ENCODE results near the gene CPEB3.

Gene CPEB3

DNA sequence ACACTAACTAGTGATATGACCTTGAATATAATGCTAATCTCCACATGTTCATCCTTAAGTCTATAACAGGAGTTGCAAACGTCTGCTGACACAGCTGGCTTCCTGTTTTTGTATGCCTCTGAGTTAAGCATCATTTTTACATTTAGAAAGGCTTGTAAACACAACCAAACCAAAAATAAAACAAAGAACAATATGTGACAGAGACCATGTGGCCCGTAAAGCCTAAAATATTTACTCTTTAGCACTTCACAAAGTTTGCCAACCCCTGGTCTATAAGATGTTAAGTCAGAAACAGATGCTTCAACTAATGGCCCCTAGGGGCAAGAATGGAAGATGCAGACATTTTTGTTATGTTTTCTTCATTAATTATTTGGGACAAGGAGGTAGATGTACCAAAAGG lies 109.3 kb downstream of the CPEB3 start:
- no peaks in the 10 kb centered on the region for H3K27me3 ChIP-seq (ENCODE audit: insufficient read depth, low read length)
- no peaks in the 10 kb centered on the region for H3K36me3 ChIP-seq (ENCODE audit: insufficient read depth, low read length)
- H2AFZ ChIP-seq (ENCODE audit: low read depth, low read length): no peak overlapping the region
- H3K4me1 ChIP-seq (ENCODE audit: insufficient read depth, low read length): peaks cover 8% of the 10 kb centered on the region
- no peaks in the 10 kb centered on the region for H3K9me3 ChIP-seq (ENCODE audit: low read length)
- no peak overlapping the region for H3K4me3 ChIP-seq (ENCODE audit: low read length)

GRCh38 chr10:92180399-92180798 lies 110.5 kb downstream of the CPEB3 start:
- Histone ChIP-seq H3K4me3 (ENCODE audit: low read length) (no peak overlapping the region), H3K4me1 (ENCODE audit: insufficient read depth, low read length) (peaks cover 8% of the 10 kb centered on the region), H3K27me3 (ENCODE audit: insufficient read depth, low read length) (no peaks in the 10 kb centered on the region), H3K9me3 (ENCODE audit: low read length) (peaks cover 3% of the 10 kb centered on the region), H3K36me3 (ENCODE audit: insufficient read depth, low read length) (no peaks in the 10 kb centered on the region), H2AFZ (ENCODE audit: low read depth, low read length) (no peak overlapping the region)

- Histone ChIP-seq H3K27me3 (ENCODE audit: insufficient read depth, low read length) (no peaks in the 10 kb centered on the region), H3K36me3 (ENCODE audit: insufficient read depth, low read length) (no peaks in the 10 kb centered on the region), H3K4me1 (ENCODE audit: insufficient read depth, low read length) (peaks cover 2% of the 10 kb centered on the region), H3K9me3 (ENCODE audit: low read length) (peaks cover 3% of the 10 kb centered on the region), H2AFZ (ENCODE audit: low read depth, low read length) (no peak overlapping the region), H3K4me3 (ENCODE audit: low read length) (no peak overlapping the region)
Observed at GRCh38 chr10:92177546-92177945, 113.3 kb downstream of the CPEB3 start.

- no peaks in the 10 kb centered on the region for H3K27me3 ChIP-seq (ENCODE audit: insufficient read depth, low read length)
- no peak overlapping the region for H2AFZ ChIP-seq (ENCODE audit: low read depth, low read length)
- H3K4me1 ChIP-seq (ENCODE audit: insufficient read depth, low read length): peaks cover 2% of the 10 kb centered on the region
- H3K36me3 ChIP-seq (ENCODE audit: insufficient read depth, low read length): no peaks in the 10 kb centered on the region
- peaks cover 3% of the 10 kb centered on the region for H3K9me3 ChIP-seq (ENCODE audit: low read length)
- no peak overlapping the region for H3K4me3 ChIP-seq (ENCODE audit: low read length)
Observed at GRCh38 chr10:92175164-92175563, 115.7 kb downstream of the CPEB3 start.

GRCh38 chr10:92173996-92174395 lies 116.9 kb downstream of the CPEB3 start:
- no peaks in the 10 kb centered on the region for H3K27me3 ChIP-seq (ENCODE audit: insufficient read depth, low read length)
- peaks cover 2% of the 10 kb centered on the region for H3K4me1 ChIP-seq (ENCODE audit: insufficient read depth, low read length)
- peaks cover 3% of the 10 kb centered on the region for H3K9me3 ChIP-seq (ENCODE audit: low read length)
- no peak overlapping the region for H2AFZ ChIP-seq (ENCODE audit: low read depth, low read length)
- H3K4me3 ChIP-seq (ENCODE audit: low read length): no peak overlapping the region
- H3K36me3 ChIP-seq (ENCODE audit: insufficient read depth, low read length): no peaks in the 10 kb centered on the region

- no peak overlapping the region for H3K4me3 ChIP-seq (ENCODE audit: low read length)
- H2AFZ ChIP-seq (ENCODE audit: low read depth, low read length): no peak overlapping the region
- H3K4me1 ChIP-seq (ENCODE audit: insufficient read depth, low read length): no peaks in the 10 kb centered on the region
- no peaks in the 10 kb centered on the region for H3K36me3 ChIP-seq (ENCODE audit: insufficient read depth, low read length)
- H3K27me3 ChIP-seq (ENCODE audit: insufficient read depth, low read length): no peaks in the 10 kb centered on the region
- peaks cover 5% of the 10 kb centered on the region for H3K9me3 ChIP-seq (ENCODE audit: low read length)
Observed at GRCh38 chr10:92164036-92164696, 126.7 kb downstream of the CPEB3 start.

DNA sequence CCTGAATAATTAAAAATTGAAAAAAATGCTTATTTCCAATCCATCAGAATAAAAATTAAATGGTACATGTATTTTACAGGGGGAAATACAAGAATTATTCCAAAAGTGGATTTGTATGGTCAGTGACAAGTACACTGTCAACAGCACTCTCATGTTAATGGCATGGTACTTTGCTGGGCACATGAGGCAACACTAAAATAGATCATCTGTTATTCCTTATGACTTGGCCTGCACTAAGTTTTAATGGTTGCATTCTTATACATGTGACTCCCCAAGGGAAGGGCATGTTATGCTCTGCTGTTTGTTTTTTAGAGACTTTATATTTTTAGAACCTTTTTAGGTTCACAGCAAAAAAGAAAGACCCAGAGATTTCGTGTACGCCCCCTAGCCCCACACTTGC lies 128.3 kb downstream of the CPEB3 start:
- peaks cover 7% of the 10 kb centered on the region for H3K4me1 ChIP-seq (ENCODE audit: insufficient read depth, low read length)
- H3K9me3 ChIP-seq (ENCODE audit: low read length): peaks cover 5% of the 10 kb centered on the region
- H2AFZ ChIP-seq (ENCODE audit: low read depth, low read length): no peak overlapping the region
- no peaks in the 10 kb centered on the region for H3K27me3 ChIP-seq (ENCODE audit: insufficient read depth, low read length)
- no peaks in the 10 kb centered on the region for H3K36me3 ChIP-seq (ENCODE audit: insufficient read depth, low read length)
- no peak overlapping the region for H3K4me3 ChIP-seq (ENCODE audit: low read length)

DNA sequence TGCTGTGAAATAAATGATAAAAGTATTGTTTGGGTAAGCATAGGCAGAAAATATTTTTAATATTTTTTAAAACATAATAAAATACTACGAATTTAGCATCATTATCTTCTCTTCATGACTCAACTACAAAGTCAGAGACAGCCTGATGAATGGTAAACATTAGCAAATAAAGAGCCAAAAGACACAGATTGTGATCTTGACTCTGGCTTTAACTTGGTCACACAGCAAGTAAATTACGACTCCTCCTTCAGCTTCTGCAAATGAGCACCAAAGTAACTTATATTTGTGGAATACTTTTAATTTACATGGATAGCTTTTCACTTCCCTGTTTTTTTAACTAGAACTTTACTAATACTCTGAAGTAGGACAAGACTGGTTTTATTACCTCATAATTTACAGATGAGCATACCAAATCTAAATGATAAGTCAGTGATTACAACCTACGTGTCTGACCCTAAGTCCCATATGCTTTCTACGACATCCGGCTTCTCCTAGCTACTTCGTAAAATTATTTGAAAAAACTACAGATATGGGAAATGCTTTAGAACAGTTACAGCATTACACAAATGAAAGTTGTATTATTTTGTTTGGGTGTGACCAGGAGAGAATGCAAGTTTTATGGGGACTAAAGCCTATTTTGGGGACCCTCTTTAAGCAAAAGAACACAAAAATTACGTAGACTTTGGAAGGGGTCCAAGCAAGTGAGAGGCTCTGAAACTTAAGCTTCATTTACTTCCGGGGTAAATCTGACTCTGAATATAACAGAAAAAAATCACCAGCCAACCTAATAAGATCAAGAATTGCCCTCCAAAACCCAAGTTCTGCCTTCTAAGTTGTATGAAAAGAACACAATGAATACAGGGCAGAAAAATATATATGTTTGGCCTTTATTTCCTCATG lies 133.8 kb downstream of the CPEB3 start:
- Histone ChIP-seq H2AFZ (ENCODE audit: low read depth, low read length) (no peak overlapping the region), H3K36me3 (ENCODE audit: insufficient read depth, low read length) (no peaks in the 10 kb centered on the region)

GRCh38 chr10:92150823-92151222 lies 140.1 kb downstream of the CPEB3 start:
- H2AFZ ChIP-seq (ENCODE audit: low read depth, low read length): no peak overlapping the region
- no peaks in the 10 kb centered on the region for H3K36me3 ChIP-seq (ENCODE audit: insufficient read depth, low read length)
- no peak overlapping the region for H3K4me3 ChIP-seq (ENCODE audit: low read length)
- no peaks in the 10 kb centered on the region for H3K9me3 ChIP-seq (ENCODE audit: low read length)
- H3K27me3 ChIP-seq (ENCODE audit: insufficient read depth, low read length): no peaks in the 10 kb centered on the region
- H3K4me1 ChIP-seq (ENCODE audit: insufficient read depth, low read length): no peaks in the 10 kb centered on the region

More for the DNA sequence above, 133.8 kb downstream of the CPEB3 start:
- H3K4me3 ChIP-seq (ENCODE audit: low read length): no peak overlapping the region
- H3K27me3 ChIP-seq (ENCODE audit: insufficient read depth, low read length): no peaks in the 10 kb centered on the region
- no peaks in the 10 kb centered on the region for H3K9me3 ChIP-seq (ENCODE audit: low read length)
- peaks cover 7% of the 10 kb centered on the region for H3K4me1 ChIP-seq (ENCODE audit: insufficient read depth, low read length)

DNA sequence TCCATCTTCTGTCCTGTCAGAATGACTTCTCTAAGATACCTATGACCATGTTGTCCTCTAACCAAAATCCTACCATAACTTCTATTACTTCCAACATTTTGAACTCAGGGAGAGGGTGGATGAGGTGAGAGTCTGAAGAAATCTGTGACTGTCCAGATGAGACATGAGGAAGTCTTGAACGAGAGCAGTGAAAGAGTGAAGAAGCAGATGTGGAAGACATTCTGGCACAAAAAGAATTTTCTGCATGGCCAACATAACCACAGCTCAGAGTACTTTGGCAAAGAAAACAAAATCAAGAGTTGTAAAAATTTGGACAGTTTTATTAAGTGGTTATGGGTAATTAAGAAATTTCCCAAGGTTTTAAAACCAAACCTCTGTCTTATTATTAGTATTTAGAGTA lies 141.6 kb downstream of the CPEB3 start:
- Histone ChIP-seq H3K4me3 (ENCODE audit: low read length) (no peak overlapping the region), H3K36me3 (ENCODE audit: insufficient read depth, low read length) (no peaks in the 10 kb centered on the region), H3K4me1 (ENCODE audit: insufficient read depth, low read length) (no peaks in the 10 kb centered on the region), H2AFZ (ENCODE audit: low read depth, low read length) (no peak overlapping the region), H3K9me3 (ENCODE audit: low read length) (no peaks in the 10 kb centered on the region), H3K27me3 (ENCODE audit: insufficient read depth, low read length) (no peaks in the 10 kb centered on the region)

GRCh38 chr10:92146781-92147180 lies 144.1 kb downstream of the CPEB3 start:
- Histone ChIP-seq H3K9me3 (ENCODE audit: low read length) (no peaks in the 10 kb centered on the region), H2AFZ (ENCODE audit: low read depth, low read length) (no peak overlapping the region), H3K27me3 (ENCODE audit: insufficient read depth, low read length) (no peaks in the 10 kb centered on the region), H3K36me3 (ENCODE audit: insufficient read depth, low read length) (no peaks in the 10 kb centered on the region), H3K4me3 (ENCODE audit: low read length) (no peak overlapping the region), H3K4me1 (ENCODE audit: insufficient read depth, low read length) (no peaks in the 10 kb centered on the region)

DNA sequence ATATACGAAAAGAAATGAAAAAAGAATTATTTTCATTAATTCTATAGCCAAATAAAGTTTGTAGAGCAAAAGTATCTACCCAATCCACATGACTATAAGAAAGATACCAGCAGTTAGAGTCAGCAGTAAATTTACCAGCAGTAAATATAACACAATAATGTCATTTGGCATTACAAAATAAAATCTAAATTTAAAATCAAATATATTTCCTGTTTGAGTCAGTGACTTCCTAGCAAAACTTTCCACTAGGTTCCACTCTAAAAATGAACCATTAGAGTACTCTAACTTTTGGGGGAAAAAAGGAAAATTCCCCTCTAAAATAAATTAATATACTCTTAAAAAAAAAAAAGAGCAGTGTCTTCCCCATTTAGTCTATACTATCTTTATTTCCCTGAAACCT lies 144.8 kb downstream of the CPEB3 start:
- Histone ChIP-seq H2AFZ (ENCODE audit: low read depth, low read length) (no peak overlapping the region), H3K27me3 (ENCODE audit: insufficient read depth, low read length) (no peaks in the 10 kb centered on the region), H3K4me3 (ENCODE audit: low read length) (no peak overlapping the region), H3K36me3 (ENCODE audit: insufficient read depth, low read length) (no peaks in the 10 kb centered on the region), H3K9me3 (ENCODE audit: low read length) (no peaks in the 10 kb centered on the region), H3K4me1 (ENCODE audit: insufficient read depth, low read length) (no peaks in the 10 kb centered on the region)

GRCh38 chr10:92142949-92143348 lies 147.9 kb downstream of the CPEB3 start:
- H2AFZ ChIP-seq (ENCODE audit: low read depth, low read length): no peak overlapping the region
- no peaks in the 10 kb centered on the region for H3K4me1 ChIP-seq (ENCODE audit: insufficient read depth, low read length)
- H3K4me3 ChIP-seq (ENCODE audit: low read length): no peak overlapping the region
- H3K27me3 ChIP-seq (ENCODE audit: insufficient read depth, low read length): no peaks in the 10 kb centered on the region
- H3K9me3 ChIP-seq (ENCODE audit: low read length): no peaks in the 10 kb centered on the region
- no peaks in the 10 kb centered on the region for H3K36me3 ChIP-seq (ENCODE audit: insufficient read depth, low read length)

Data from neuron (in vitro differentiated cells).